Activated CD4-positive, alpha-beta T cell treated with anti-CD3 and anti-CD28 coated beads, Interleukin-2, Interleukin-6, amounts not matched to agents 100 ng/mL and 50 ng/mL, durations not matched to agents 16 hours and 8 hours (primary cell): ENCODE results near the gene KLF15.

Experiments
- DNase-seq: peaks from one replicate; pipeline ENCODE4 v3.0.0-alpha.2; 2020

KLF15 gene

DNA sequence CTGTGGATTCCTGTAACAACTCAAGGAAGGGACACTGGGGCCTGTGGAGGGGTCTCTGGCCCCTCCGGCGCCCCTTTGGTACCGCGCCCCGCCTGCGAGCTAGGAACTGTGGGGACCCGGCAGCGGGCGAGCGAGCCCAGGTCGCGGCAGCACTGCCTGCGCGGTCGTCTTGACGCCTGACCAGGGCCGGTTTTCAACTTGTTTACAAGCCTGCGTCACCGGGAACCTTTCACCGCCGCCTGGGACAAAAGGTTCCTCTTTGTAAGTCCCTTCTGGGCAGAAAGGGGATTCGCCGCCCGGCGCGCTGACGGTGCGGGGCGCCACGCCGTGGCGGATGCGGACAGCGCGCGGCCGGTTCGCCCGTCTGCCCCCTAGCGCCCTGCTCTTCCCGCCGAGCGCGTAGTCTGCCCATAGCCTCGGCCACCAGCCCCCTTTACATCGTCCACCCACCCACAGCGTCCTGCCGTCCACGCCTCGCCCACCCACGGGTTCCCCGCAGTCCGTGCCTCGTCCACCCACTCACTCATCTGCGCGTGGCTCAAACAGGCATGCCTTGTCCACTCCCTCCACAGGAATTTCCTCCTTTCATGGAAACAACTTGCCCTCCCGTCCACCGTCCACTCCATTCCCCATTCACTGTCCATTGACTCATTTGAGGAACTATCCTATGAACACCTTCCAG is 32.0 kb upstream of the KLF15 start:
- DNase-seq, result peak; percentile 51

DNA sequence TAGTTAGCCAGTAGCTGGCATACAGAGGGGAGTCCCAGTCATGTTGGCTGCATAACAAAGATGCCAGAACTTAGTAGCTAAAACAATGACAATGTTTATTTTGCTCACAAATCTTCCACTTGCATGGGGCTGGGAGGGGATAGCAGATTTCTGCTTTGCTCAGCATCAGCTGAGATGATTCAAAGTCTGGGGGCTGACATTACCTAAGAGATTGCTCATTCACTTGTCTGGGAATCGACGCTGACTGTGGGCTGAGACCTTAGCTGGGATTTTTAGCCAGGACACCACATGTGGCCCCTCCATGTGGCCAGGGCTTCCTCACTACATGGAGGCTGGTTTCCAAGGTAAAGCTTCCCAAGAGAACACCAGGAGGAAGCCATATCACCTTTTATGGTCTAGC is 24.8 kb upstream of the KLF15 start:
- no peak for DNase-seq

DNA sequence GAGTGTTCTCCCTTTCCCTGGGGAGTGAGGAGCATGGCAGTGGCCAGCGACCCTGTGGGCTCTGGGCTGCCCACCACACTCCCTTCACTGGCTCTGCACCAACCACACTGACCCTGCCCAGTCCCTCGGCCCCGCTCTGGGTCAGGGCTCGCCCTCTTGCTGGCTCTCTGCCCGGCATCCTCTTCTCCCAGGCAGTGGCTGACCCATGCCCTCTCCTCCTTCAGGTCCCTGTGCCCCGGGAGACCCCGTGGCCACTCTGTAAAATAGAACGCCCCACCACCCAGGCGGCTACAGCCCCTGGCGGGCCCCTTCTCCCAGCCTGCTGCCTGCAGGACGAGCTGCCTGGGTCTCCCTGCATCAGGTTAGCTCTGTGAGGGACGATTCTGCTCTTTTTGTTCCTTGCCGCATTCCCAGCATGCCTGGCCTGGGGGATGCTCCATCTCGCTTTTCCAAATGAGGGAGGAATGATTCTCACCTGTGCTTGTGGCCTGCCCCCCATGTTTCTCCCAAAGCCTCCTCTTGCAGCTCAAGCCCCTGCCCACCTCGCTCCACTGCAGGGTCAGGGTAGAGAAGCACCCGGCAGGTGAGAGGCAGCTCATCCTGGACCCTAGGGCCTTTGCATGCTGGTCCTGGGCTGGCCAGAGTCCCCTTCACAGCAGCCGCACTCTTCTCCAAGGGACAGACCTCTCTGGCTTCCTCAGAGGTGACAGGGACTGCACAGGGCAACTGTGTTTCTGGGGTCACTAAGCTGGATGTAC is 23.0 kb upstream of the KLF15 start:
- no peak for DNase-seq

DNA sequence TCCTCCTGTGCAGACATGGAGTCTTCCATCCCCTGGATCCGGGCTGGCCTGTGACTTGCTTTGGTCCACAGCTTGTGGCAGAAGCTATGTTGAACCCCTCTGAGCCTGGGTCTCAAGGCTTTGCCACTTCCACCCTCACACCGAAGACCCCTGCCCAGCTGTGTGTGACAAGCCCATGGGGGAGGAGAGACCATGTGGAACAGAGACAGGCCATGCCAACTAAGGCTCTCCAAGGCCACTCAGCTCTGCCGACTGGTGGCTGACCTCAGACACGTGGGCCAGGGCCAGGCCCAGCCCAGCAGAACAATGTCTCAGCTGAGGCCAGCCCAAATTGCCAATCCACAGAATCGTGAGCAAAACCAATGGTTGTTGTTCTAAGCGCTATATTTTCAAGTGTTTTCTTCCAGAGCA is 21.1 kb upstream of the KLF15 start:
- DNase-seq, result no peak

DNA sequence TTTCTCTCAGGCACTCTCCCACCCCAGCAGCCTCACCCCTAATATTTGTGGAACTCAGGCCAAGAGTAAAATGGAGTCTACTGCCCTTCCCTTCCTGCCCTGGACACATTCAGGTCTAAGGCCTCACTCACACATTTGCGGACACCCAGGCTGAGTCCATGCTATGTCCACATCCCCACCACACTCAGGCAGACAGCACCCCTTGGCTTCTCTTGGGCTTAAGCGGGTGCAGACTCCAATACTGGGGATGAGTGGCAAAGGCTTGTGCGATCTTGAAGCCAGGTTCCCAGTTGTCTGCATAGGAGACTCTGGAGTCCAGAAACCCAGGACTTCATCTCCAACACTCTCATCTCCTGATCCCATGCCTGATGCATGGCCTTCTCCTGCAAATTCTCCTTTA is 20.0 kb upstream of the KLF15 start:
- DNase-seq, result no peak

DNA sequence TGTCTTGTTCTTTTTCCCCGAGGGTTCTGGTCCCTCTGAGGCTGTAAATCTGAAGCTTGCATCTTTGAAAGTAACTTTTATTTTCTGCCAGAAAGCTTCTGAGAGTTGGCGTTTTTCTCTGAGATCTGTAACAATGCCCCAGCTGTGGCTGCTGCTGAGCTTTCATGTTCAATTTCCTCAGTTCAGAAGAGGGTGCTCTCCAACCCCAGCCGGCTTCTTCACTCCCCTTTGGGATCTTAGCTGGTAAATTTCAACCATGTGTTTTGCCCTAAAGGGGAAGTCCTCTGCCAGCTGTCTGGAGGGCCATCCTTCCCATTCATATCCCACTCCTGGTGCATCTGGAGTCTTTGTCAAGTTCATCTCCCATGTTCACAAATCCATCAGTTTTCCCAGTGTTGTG is 19.2 kb upstream of the KLF15 start:
- DNase-seq, result no peak

DNA sequence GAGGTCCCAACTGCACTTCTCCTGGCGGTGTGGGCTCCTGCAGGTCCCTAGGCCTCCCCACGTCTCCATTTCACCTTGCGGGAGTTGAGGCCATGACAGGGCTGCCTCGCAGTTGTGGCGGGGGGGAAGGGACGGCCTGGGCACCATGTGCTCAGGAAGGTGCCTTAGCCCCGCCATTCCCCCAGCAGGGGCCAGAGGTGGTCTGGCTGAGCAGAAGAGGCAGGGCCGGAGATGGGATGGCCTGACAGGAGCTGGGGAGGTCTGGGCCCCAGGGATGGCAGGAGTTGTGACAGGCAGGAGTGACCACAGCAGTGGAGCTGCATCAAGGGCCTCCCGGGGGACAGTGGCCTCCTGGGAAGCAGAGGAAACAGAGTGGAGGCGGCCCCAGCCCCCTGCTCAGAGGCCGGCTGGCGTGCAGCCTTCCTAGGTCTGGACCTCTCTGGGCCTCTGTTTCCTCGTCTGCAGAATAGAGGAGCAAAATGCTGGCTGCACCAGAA is 18.7 kb upstream of the KLF15 start:
- no peak for DNase-seq

DNA sequence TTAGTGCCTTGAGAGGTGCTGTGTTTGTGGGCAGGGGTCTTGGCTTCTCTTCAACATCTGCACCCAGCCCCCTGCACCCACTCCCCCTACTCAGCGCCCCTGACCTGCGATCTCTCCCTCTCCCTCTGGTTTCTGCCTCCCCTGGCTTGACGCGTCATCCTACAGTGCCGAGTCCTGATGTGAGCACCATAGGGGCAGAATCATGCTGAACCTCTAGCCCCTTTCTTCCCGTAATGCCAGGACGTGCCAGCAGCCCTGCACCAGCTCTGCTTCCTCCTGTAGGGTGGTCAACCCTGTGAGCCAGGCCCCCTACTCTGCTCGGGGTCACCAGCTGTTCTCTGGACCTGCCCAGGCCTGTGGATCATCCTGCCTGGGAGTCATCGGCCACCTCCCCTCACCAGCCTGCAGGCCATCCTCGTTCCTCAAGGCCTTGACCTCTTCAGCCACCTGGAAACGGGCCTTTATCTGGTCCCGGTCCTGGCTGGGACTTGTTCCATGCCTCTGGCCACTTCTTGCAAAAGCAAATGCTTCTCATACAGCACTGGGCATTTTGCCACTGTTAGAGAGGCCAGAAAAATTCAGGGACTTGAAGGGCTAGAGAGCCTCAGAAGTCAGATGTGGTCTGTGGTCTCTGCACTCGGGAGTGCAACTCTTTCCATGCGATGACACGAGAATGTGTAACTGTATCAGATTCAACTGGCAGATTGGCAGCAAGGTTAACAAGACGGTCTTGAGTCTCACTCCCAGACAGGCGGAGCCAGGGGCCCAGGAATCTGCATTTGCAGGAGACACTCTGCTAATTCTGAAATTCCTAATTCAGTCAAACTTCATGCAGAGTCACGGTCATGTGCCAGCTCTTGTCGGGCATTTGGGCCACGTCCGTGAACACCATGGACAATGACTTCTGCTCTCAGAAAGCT is 16.7 kb upstream of the KLF15 start:
- DNase-seq, result no peak

DNA sequence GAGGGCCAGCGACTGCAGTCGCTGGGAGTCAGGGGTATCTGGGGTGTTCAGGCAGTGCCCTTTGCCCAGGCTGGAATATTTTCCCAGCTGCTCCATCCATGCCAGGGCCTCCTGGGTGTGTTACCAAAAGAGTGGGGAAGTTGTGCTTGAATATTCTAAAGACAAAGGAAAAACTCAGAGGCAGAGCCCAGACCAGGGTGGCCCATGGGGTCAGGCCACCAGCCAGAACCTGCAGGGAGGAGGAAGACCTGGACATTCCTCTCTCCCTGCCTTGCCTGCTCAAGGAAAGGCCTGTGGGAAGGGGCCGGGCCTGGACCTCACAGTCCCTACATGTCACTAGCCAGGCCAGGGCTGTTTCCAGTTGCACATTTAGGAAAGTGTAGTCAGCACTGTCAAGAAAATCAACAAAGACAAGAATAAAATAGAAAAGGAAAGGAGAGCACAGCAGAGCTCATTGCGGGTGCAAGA is 16.0 kb upstream of the KLF15 start:
- DNase-seq, result no peak

DNA sequence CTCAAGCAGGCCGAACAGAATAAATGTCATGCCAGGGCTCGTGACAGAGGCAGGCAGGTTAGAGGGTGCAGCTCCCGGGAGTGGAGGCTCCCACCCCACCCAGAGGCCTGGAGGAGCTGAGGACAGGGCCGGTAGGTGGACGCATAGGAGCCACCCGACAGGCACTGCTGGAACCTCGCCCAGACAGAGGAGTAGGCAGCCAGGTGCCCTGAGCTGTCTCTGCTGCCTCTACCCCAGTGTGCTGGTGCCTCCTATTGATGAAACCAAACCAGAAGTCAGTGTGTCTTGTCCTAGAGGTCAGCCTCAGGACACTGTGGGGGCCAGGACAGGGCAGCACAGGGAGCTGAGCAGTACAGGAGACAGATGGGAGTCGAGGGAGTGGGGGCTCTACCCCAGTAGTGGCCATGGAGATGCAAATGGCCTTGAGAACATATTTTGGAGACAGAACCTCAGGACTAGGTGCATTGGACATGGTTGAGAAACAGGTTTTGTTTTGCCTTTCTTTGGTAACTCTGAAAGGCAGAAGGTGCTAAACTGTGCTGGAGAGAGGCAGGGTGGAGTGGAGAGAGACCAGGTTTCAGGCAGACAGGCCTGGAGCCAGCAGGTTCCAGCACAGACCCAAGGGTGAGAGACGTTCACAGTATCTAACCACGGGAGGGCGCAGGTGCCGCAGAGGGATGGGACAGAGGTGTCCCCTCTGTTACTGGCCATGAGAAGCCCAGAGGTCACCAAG is 15.4 kb upstream of the KLF15 start:
- DNase-seq, result no peak

DNA sequence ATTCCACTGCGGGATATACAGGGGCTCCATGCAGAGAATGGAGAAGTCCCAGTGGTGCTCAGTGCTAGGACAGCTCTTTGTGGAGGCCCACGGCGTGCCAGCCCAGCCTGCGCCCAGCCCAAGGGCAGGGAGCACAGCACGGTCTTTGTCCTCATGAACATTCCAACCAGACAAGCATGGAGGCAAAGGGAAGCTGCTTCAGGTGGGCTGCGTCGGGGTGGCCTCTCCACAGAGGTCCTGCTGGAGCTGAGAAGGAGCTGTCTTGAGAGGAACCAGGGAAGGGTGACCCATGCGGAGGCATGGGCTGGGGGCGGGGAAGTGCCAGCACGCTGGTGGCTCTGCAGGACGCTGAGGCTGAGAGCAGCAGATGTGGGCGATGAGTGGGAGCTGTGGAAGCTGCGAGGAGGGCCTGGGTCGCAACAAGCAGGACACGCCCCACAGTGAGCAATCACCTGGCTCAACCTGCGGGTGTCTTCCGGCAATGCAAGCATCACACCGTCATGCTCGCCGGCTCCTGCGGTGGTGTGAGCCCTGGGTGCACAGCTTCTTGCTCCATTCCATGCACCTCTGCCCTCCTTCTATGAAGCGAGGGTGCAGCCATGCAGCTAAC is 14.0 kb upstream of the KLF15 start:
- no peak for DNase-seq

DNA sequence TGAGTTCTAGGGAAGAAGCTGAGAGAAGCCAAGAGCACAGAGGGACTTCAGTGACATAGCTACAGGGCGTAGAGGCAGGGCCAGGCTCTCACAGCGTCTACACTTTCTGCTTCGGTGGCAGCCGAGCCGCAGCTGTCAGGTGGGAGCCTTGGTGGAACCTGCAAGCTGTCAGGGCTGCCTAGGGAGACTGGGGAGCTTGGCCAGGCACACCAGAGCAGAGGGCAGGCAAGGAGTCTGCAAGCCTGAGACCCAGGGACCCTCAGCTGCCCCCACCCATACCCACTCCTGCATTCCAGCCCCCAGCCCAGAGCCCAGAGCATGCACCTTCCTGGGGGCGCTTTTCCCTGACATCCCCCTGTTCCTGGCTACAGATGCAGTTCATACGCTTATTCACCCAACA is 13.4 kb upstream of the KLF15 start:
- no peak for DNase-seq

DNA sequence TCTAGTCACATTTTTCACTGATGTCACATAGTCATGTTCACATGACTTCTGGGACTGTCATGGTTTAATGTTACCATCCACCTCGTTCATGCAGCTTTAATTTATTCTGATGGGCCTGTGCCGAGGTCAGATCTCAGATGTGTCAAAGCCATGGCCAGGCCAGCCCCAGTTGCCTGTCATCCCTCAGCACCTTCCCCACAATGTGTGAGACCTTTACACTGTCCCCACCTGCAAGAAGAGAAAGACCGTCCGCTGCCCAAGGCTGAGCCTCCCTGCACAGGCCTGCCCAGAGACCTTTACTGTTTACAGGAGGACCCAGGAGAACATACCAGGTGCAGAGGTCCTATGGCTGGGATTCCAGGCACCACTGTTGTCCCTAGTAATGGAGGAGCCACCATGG is 12.8 kb upstream of the KLF15 start:
- no peak for DNase-seq

DNA sequence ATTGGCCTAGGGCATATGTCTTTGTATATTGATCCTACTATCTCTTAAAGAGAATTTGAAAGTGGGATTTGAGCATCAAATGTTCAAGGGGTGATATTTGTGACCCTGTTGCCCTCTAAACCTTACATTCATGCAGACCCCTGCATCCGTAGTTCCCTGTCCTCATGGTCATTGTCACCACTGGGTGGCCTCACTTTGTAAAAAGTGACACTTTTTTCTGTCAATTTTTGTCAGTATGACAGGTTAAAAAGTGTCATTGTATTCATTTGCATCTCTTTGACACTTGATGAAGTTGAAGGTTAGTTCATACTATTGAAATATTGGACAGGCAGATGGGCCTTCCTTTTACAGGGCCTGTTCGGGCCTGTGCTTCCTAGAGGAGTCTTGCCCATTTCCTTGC is 12.3 kb upstream of the KLF15 start:
- DNase-seq, result no peak

DNA sequence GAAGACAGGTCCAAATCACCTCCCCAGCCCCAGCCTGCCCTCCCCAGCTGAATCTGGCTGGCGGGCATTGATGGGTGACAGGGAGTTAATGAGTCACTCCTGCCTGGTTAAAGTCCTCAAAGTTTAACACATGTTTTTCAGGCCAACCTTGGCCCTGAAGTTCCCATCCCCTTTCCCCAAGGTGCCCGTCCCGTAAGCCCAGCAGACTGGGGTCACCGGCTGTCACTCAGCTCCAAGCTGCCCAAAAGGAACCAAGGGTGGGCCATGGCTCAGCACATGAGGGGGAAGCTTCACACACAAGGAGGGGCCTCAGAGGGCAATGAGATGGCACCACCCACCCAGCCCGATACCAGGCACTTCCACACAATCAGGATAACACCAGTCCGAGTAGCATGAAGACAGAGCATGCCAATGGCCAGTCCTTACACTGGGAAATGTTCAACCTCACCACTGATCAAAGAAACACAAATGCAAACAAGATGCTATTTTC is 10.2 kb upstream of the KLF15 start:
- DNase-seq, result no peak

DNA sequence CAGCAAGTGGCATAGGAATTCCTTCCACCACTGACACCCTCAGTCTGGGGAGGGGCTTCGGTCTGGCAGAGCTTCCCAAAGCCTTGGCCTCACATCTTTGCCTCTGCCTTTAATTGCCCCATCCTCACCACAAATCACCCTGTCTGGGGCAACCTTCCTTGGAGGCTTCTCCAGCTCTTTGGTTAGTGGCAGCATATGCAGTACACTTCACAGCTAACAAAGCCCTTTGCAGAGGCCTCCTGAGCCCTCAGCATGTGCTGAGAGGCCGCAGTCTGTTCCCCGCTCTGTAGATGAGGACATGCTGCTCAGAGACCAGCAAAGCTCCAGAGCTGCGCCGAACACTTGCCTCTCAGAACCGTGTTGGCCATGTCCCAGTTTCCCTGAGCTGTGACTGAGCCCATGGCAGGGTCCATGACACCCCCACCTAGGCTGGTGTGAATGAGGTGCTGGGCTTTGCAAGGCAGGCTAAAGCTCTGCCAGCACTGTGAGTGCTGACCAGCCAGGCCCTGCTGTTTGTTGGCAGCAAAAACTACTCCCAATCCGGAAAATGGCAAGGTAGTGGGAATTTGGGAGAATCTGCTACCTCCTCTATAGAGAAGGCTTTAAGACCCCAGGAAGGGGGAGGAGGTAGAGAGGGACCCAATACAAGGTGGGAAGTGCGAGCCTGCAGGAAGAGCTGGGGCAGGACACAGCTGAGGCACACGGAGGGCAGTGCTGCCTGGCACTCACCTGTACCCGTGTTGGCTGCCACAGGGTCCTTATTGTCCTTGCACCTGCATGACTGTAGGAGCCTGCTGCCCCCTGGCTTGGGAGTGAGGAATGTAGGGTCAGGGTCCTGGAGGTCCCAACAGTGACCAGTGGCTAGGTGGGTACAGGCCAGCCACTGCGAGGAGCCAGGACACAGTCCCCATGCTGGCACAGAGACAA is 8.4 kb upstream of the KLF15 start:
- no peak for DNase-seq

DNA sequence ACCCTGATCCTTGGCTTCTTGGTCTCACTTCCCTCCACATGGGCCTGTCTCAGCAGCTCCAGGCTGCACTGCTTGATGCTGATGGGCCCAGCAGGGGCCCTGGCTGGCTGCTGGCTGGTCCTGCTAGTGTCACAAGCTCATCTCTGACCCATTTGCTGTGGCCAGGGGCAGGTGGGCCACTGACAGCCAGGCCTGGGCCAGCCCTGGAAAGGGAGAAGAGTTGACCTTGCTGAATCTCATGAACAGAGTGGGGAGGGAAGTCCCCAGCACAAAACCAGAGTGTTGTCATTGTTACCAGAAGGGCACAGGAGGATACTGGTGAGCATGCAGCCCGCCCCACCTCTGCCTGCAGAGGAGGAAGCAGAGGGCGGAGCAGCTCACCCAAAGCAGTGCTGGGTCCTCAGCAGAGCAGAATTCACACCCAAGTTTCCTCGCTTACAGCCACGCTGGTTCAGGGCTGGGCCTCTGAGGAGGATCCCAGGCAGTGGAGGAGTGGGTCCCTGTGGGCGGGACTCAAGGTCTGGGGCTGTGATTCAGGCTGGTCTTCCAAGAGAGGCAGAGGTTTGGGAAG is 7.6 kb upstream of the KLF15 start:
- no peak for DNase-seq

DNA sequence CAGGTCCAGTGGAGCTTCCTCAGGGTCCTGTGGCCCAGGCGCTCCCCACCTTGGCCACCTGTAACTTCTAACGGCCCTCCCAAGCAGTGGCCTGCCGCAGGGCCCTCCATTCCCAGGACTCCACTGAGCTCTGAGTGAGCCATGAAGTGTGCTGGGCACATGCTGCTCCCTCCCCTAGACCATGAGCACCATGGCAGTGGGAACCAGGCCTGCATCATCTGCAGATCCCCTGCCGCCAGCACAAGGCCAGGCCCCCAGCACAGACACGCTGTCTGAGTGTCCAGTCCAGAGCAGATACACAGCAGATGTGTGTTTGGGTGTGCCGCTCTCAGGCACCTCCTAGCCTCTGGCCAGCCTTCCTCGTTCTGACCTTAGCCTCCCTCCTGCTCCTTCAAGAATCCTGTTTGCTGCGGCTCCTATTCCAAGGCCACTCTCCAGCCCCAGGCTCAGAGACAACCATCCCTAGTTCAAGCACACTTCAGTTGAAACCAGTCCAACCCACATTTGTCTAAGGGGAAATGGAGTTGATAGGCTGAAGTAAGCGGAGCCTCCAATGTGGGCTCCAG is 7.0 kb upstream of the KLF15 start:
- DNase-seq, result no peak

DNA sequence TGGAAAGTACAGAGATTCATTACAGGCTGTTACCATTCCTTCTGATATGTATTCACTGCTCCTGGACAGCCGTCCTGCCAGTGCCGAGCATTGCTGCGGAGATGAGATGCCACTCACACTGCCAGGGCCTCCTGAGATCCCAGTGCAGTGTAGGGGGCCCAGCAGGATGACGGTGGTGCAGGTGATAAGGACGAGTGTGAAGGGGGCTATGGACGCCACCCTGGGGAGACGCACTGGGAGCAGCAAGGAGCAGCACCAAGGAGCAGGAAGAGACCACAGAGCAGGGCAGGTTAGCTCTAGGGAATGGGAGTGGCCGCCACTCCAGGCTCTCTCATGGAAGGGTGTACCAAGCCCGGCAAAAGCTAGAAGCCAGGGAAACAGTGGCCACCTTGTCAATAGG is 4.0 kb upstream of the KLF15 start:
- DNase-seq, result no peak

DNA sequence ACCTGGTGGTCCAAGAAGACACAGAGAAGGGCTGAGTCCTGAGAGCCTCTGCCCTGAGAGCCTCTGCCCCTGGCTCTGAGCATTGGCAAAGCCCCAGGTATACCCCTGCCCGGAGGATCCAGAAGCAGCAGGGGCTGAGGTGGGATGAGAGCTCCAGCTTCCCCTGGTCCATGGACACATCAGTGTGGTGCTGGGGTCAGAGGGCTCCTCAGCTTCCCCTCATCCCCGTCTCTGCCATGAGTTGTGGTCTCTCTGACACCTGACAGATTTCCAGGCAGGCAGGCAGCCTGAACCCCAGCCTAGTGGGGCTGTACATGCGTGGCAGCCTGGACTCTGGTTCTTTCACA is 3.5 kb upstream of the KLF15 start:
- DNase-seq, result no peak
